K562 (cell line): ENCODE results near the gene FSCN2. TPM values are rescaled to one million over a fixed set of nuclear protein-coding genes. Genes with fewer than 3 reads are reported as not detected.

Experiments
- CSDE1 ChIP-seq, 2 experiments: fragments of 450-650 bp; IDR thresholded peaks; 2 replicates each; pipeline ENCODE4 v1.6.1; 2016; ENCODE audit warnings: mild to moderate bottlenecking in 1 of 2
- EGR1 ChIP-seq: fragments of 450-650 bp; conservative IDR thresholded peaks from 2 replicates; pipeline ENCODE4 v1.6.1; 2017; ENCODE audit warnings: mild to moderate bottlenecking
- EP400 ChIP-seq: fragments of 450-650 bp; IDR thresholded peaks from 2 replicates; pipeline ENCODE4 v1.6.1; 2017; ENCODE audit warnings: antibody characterized with exemption, mild to moderate bottlenecking, moderate library complexity
- GATAD2B ChIP-seq: fragments of 450-650 bp; IDR thresholded peaks from 2 replicates; pipeline ENCODE4 v1.6.1; 2017; ENCODE audit warnings: mild to moderate bottlenecking, borderline replicate concordance
- GTF2B ChIP-seq: IDR thresholded peaks from 2 replicates; pipeline ENCODE4 v1.6.1; 2011; ENCODE audit not compliant: insufficient read length; ENCODE audit errors: extremely low read depth
- GTF2E2 ChIP-seq: fragments of 200-800 bp; sonication (Bioruptor generic); IDR thresholded peaks from 2 replicates; pipeline ENCODE4 v1.6.1; 2016; ENCODE audit warnings: missing genetic modification characterization, missing compliant biosample characterization
- GTF2F1 ChIP-seq: IDR thresholded peaks from 2 replicates; pipeline ENCODE4 v1.6.1; 2011; ENCODE audit warnings: low read depth, low read length, improper control_type of control experiment
- KDM5B ChIP-seq: fragments of 200-600 bp; sonication (generic); IDR thresholded peaks from 2 replicates; pipeline ENCODE4 v1.6.1; 2012; ENCODE audit warnings: low read depth, mild to moderate bottlenecking, moderate library complexity, low read length, control low read depth, inconsistent platforms; ENCODE audit not compliant: insufficient replicate concordance
- NFIC ChIP-seq: fragments of 450-650 bp; IDR thresholded peaks from 2 replicates; pipeline ENCODE4 v1.6.1; 2017; ENCODE audit warnings: mild to moderate bottlenecking, inconsistent platforms
- NR2C2 ChIP-seq, 2 experiments: fragments of 200-800 bp in 1 of 2; sonication (Bioruptor generic) in 1 of 2; sonication (generic) in 1 of 2; formaldehyde crosslinking in 1 of 2; IDR thresholded peaks; 2 replicates each; pipeline versions ENCODE4 v1.6.1 to v1.8.0; 2016 to 2022; ENCODE audit warnings: mild to moderate bottlenecking in 1 of 2, missing compliant biosample characterization in 1 of 2, missing genetic modification characterization in 1 of 2, missing genetic modification reagents in 1 of 2
- NR3C1 ChIP-seq: sonication (generic); formaldehyde crosslinking; IDR thresholded peaks from 2 replicates; pipeline ENCODE4 v1.8.1; 2022; ENCODE audit warnings: missing genetic modification reagents
- PHB2 ChIP-seq: fragments of 450-650 bp; IDR thresholded peaks from 2 replicates; pipeline ENCODE4 v1.6.1; 2017; ENCODE audit warnings: low read depth
- RBM25 ChIP-seq: fragments of 200-400 bp; formaldehyde crosslinking; IDR thresholded peaks from 2 replicates; pipeline ENCODE4 v1.6.1; 2018; ENCODE audit warnings: low read length, low read depth, moderate library complexity; ENCODE audit not compliant: severe bottlenecking
- SMARCA5 ChIP-seq: fragments of 450-650 bp; IDR thresholded peaks from 2 replicates; pipeline ENCODE4 v1.6.1; 2016
- UBTF ChIP-seq, 2 experiments: IDR thresholded peaks; 2 replicates each; pipeline ENCODE4 v1.6.1; 2012; ENCODE audit warnings: improper control_type of control experiment in 2 of 2, low read depth in 2 of 2, low read length in 2 of 2, borderline replicate concordance in 1 of 2
- YY1 ChIP-seq, 3 experiments: IDR thresholded peaks; 2 replicates each; pipeline ENCODE4 v1.6.1; 2011; ENCODE audit warnings: low read length in 2 of 3, mild to moderate bottlenecking in 2 of 3, moderate library complexity in 2 of 3, borderline replicate concordance in 1 of 3, control low read depth in 1 of 3, low read depth in 1 of 3; ENCODE audit not compliant: insufficient read depth in 3 of 3, insufficient replicate concordance in 2 of 3, control insufficient read depth in 1 of 3, insufficient read length in 1 of 3; ENCODE audit errors: extremely low read depth in 1 of 3
- ZBTB1 ChIP-seq: sonication (generic); formaldehyde crosslinking; IDR thresholded peaks from 2 replicates; pipeline ENCODE4 v1.8.1; 2023; ENCODE audit warnings: missing genetic modification reagents, low read depth, mild to moderate bottlenecking, borderline replicate concordance
- ZBTB12 ChIP-seq: fragments of 250-450 bp; sonication (Bioruptor Pico); IDR thresholded peaks from 2 replicates; pipeline ENCODE4 v1.4.0; 2020
- ZNF239 ChIP-seq: fragments of 250-450 bp; sonication (Bioruptor Pico); IDR thresholded peaks from 2 replicates; pipeline ENCODE4 v1.4.0; 2020; ENCODE audit warnings: mild to moderate bottlenecking
- ZNF444 ChIP-seq: fragments of 250-450 bp; sonication (Bioruptor Pico); IDR thresholded peaks from 2 replicates; pipeline ENCODE4 v1.4.0; 2020; ENCODE audit warnings: mild to moderate bottlenecking, moderate library complexity
- polyA plus RNA-seq, 8 experiments: library from polyadenylated mRNA; depleted of rRNA in 4 of 8; stranded (reverse) in 5 of 8; unstranded in 3 of 8; fragments of >200 nt; fragmentation: Nextera tagmentation in 2 of 8; fragmentation: Illumina TruSeq in 1 of 8; extraction: Ambion mirVana in 2 of 8; extraction: Trizol in 1 of 8; gene quantifications; 2 replicates each; pipeline versions ENCODE4 v1.2.1 to v1.2.3, GENCODE V29; 2011 to 2014; ENCODE audit warnings: inconsistent platforms in 1 of 8, missing spikeins in 1 of 8
- total RNA-seq, 7 experiments: library from RNA; depleted of rRNA in 6 of 7; stranded (reverse); fragments of >200 nt in 6 of 7; fragmentation: Illumina TruSeq in 2 of 7; extraction: Trizol in 2 of 7; gene quantifications; 2 replicates each; pipeline versions ENCODE4 v1.2.1 to v1.2.3, GENCODE V29; 2011 to 2021; ENCODE audit warnings: low replicate concordance in 1 of 7
- TF ChIP-seq, protein P1 (sequence below): sonication (generic); formaldehyde crosslinking; IDR thresholded peaks from 2 replicates; pipeline ENCODE4 v1.8.0; 2022; ENCODE audit warnings: missing genetic modification reagents, mild to moderate bottlenecking, moderate library complexity, borderline replicate concordance

FSCN2 gene
- total and polyA plus RNA-seq, 9 of the 15 experiments (the other 6 are each of a cell fraction or from before 2014, with no cell fraction given): 0.08 TPM; not detected in 8

DNA sequence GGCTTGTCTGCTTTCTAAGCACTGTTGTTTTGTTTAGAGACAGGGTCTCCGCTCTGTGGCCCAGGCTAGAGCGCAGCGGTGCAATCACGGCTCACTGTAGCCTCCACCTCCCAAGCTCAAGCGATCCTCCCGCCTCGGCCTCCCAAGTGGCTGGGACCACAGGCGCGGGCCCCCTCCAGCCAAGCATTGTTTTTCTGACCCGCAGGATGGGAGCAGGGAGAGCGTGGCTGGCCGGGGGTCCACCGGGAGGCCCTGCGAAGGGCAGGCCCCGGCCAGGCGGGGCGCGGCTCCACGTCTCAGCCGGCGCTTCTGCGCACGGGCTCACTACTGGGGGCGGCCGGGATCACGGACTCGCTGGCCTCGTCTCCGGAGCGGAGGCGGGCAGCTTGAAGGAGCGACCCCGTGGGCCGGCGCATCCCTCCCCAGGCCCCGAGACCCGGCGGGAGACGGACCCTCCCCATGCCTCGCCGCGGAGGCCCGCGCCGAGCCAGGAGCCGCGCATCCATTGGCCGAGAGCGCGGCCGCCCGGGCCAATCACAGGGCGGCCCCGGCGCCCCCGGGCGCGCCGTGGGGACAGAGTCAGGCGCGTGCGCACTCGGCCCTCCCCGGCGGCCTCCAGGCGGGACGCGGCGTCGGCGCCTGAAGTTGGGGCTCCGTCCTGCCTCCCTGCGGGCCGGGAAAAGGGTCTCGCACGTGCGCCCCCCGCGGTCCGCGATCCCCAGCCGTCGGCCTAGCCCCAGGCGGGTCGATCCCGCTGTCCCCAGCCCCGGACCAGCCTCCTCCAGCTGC is 40.5 kb upstream of the FSCN2 start (continued):
- TF ChIP-seq KDM5B: peak; percentile 85
- TF ChIP-seq, protein P1, sequence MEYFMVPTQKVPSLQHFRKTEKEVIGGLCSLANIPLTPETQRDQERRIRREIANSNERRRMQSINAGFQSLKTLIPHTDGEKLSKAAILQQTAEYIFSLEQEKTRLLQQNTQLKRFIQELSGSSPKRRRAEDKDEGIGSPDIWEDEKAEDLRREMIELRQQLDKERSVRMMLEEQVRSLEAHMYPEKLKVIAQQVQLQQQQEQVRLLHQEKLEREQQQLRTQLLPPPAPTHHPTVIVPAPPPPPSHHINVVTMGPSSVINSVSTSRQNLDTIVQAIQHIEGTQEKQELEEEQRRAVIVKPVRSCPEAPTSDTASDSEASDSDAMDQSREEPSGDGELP (CRISPR knock-in tag): peak; percentile 67; the same call in 1 of the 2 replicates
- TF ChIP-seq NR3C1 (CRISPR knock-in tag): peak; percentile 34; the same call in 1 of the 2 replicates
- TF ChIP-seq ZNF239: no peak
- TF ChIP-seq EP400: peak; percentile 41; the same call in 1 of the 2 replicates
- TF ChIP-seq SMARCA5: peak; percentile 21; the same call in 1 of the 2 replicates
- no peak for TF ChIP-seq GTF2B
- TF ChIP-seq GTF2E2: peak; percentile 80
- TF ChIP-seq RBM25: peak; percentile 99
- TF ChIP-seq ZNF444: no peak
- 0 out of 2 replicates have a peak, but pooled peaks have one; percentile 18 for TF ChIP-seq GTF2F1
- 0 out of 2 replicates have a peak, but pooled peaks have one; percentile 49 for TF ChIP-seq ZBTB1 (CRISPR knock-in tag)
- no peak for TF ChIP-seq CSDE1 (IDR thresholded peaks at IDR 0.05)
- TF ChIP-seq ZBTB12: no peak
- TF ChIP-seq UBTF (IDR thresholded peaks at IDR 0.05; ENCODE audit: borderline replicate concordance in 1 of 2, low read depth in 2 of 2, low read length in 2 of 2): 0 out of 4 replicates have a peak, but pooled peaks of 1 of the 2 experiments have one; percentile 20
- no peak for TF ChIP-seq NR2C2 (CRISPR knock-in tag; IDR thresholded peaks at IDR 0.05)
- peak; percentile 51; the same call in 1 of the 2 replicates for TF ChIP-seq NR2C2 (tag; IDR thresholded peaks at IDR 0.05)
- 0 out of 2 replicates have a peak, but pooled peaks have one; percentile 14 for TF ChIP-seq NFIC
- TF ChIP-seq PHB2: no peak
- TF ChIP-seq EGR1: 0 out of 2 replicates have a peak, but pooled peaks have one; percentile 15
- TF ChIP-seq YY1 (IDR thresholded peaks at IDR 0.05; ENCODE audit: borderline replicate concordance in 1 of 3, control insufficient read depth in 1 of 3, extremely low read depth in 1 of 3, insufficient read depth in 3 of 3, insufficient read length in 1 of 3, insufficient replicate concordance in 2 of 3, low read depth in 1 of 3, low read length in 2 of 3): peak in 1 of 3 experiments; percentile 11
- TF ChIP-seq GATAD2B: peak; percentile 73; the same call in 1 of the 2 replicates
